DMS153 (cell line): ENCODE measurements around the gene PKIB.
"Not testable (repeated sequence)": the region's sequence is repeated elsewhere in the genome, so short reads cannot be mapped to it uniquely, and the experiment has no call there.

ENCODE experiments used
- DNase-seq: peaks from one replicate; lab custom pipeline; 2025; lab: John Stamatoyannopoulos, UW

PKIB gene

GRCh38 chr6:122609881-122610689, at the start of gene PKIB:
Gene PKIB, plus strand, starts transcription at chr6:122610405. Its CDS starts 107,390 bp downstream, at chr6:122717795.
- DNase-seq: peak; percentile 65

- no peak for DNase-seq
These were observed 46.7 kb upstream of the PKIB start for GRCh38 chr6:122563364-122564052.

- DNase-seq: no peak
These were observed 46.0 kb upstream of the PKIB start for GRCh38 chr6:122564230-122564629.

- no peak for DNase-seq
These were observed 44.5 kb upstream of the PKIB start for GRCh38 chr6:122565708-122566107.

GRCh38 chr6:122567034-122567433, 43.2 kb upstream of the PKIB start:
- DNase-seq: no peak

- DNase-seq: no peak
These were observed 41.9 kb upstream of the PKIB start for GRCh38 chr6:122568350-122568749.

GRCh38 chr6:122568797-122569221, 41.4 kb upstream of the PKIB start:
- no peak for DNase-seq

GRCh38 chr6:122569230-122569771, 40.9 kb upstream of the PKIB start:
- no peak for DNase-seq

- no peak for DNase-seq
These were observed 38.3 kb upstream of the PKIB start for GRCh38 chr6:122571888-122572287.

GRCh38 chr6:122576888-122577287, 33.3 kb upstream of the PKIB start:
- DNase-seq: no peak

GRCh38 chr6:122578961-122579360, 31.2 kb upstream of the PKIB start:
- no peak for DNase-seq

GRCh38 chr6:122580737-122581136, 29.5 kb upstream of the PKIB start:
- peak; percentile 6 for DNase-seq

- no peak for DNase-seq
These were observed 21.1 kb upstream of the PKIB start for GRCh38 chr6:122589115-122589514.

- DNase-seq: not testable (repeated sequence)
These were observed 11.9 kb upstream of the PKIB start for GRCh38 chr6:122598295-122598694.

- no peak for DNase-seq
These were observed 5.5 kb upstream of the PKIB start for GRCh38 chr6:122604676-122605075.

GRCh38 chr6:122610690-122611455, 668 bp downstream of the PKIB start:
- peak; percentile 45 for DNase-seq

GRCh38 chr6:122612838-122613237, 2.6 kb downstream of the PKIB start:
- no peak for DNase-seq

GRCh38 chr6:122614303-122614702, 4.1 kb downstream of the PKIB start:
- no peak for DNase-seq

- no peak for DNase-seq
These were observed 5.2 kb downstream of the PKIB start for GRCh38 chr6:122615409-122615808.

GRCh38 chr6:122616877-122617276, 6.7 kb downstream of the PKIB start:
- no peak for DNase-seq

- DNase-seq: no peak
These were observed 9.1 kb downstream of the PKIB start for GRCh38 chr6:122619309-122619708.

GRCh38 chr6:122620428-122620827, 10.2 kb downstream of the PKIB start:
- no peak for DNase-seq
